HL-60 (cell line): ENCODE results near the gene MST1.

Experiments used
- CTCF ChIP-seq: IDR thresholded peaks from one replicate; pipeline ENCODE4 v1.5.1; 2011; ENCODE audit warnings: low read length, control low read depth, inconsistent platforms; ENCODE audit not compliant: insufficient read depth
- GABPA ChIP-seq: IDR thresholded peaks from 2 replicates; pipeline ENCODE4 v1.6.1; 2012; ENCODE audit warnings: low read depth
- POLR2AphosphoS5 ChIP-seq: IDR thresholded peaks from 2 replicates; pipeline ENCODE4 v1.6.1; 2012; ENCODE audit warnings: low read depth
- TF ChIP-seq, protein P1 (sequence below): IDR thresholded peaks from 2 replicates; pipeline ENCODE4 v1.6.1; 2012; ENCODE audit warnings: low read depth; ENCODE audit not compliant: insufficient replicate concordance

DNA sequence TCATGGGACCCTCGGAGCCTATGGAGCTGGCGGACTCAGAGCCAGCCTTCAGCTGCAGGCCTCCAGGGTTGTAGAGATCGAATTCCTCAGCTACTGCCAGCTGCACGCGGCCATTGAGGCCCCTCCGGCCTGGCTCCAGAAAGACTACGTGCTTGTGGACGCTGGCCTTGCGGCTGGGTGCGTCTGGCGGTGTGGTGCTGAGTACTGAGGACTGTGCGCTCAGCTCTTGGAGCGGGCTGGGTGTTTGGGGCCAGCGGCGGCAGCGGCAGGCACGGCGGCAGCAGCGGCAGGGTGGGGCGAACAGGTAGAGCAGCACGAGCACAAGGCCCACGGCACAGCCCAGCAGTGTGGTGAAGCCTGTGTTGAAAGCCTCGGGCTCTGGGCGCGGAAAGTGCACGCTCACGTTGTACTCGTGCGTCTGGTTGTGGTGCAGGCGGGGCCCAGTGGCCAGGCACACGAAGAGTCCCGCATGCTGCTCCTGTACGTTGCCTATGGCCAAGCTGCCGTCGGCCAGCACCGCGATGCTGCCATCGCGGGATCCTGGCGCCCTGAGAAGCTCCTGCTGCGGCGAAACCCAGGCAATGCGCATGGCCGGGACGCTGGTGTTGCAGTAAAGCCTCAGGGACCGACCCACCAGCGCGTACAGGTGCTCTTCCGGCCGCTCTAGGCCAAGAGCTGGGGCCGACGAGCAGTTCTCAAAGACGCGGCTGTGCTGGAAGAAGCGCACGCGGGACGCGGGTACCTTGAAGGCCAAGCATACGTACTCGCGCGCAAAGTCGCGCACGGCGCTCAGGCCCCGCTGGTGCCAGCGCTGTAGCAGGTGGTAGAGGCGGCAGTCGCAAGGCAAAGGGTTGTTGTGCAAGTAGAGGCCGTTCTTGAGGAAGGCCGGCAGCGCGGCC, 28.9 kb upstream of the MST1 start:
- TF ChIP-seq CTCF (no peak), GABPA (no peak), POLR2AphosphoS5 (no peak; the same call in 1 of the 2 replicates)
- TF ChIP-seq, protein P1, sequence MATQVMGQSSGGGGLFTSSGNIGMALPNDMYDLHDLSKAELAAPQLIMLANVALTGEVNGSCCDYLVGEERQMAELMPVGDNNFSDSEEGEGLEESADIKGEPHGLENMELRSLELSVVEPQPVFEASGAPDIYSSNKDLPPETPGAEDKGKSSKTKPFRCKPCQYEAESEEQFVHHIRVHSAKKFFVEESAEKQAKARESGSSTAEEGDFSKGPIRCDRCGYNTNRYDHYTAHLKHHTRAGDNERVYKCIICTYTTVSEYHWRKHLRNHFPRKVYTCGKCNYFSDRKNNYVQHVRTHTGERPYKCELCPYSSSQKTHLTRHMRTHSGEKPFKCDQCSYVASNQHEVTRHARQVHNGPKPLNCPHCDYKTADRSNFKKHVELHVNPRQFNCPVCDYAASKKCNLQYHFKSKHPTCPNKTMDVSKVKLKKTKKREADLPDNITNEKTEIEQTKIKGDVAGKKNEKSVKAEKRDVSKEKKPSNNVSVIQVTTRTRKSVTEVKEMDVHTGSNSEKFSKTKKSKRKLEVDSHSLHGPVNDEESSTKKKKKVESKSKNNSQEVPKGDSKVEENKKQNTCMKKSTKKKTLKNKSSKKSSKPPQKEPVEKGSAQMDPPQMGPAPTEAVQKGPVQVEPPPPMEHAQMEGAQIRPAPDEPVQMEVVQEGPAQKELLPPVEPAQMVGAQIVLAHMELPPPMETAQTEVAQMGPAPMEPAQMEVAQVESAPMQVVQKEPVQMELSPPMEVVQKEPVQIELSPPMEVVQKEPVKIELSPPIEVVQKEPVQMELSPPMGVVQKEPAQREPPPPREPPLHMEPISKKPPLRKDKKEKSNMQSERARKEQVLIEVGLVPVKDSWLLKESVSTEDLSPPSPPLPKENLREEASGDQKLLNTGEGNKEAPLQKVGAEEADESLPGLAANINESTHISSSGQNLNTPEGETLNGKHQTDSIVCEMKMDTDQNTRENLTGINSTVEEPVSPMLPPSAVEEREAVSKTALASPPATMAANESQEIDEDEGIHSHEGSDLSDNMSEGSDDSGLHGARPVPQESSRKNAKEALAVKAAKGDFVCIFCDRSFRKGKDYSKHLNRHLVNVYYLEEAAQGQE = no peak
